C4-2B (cell line): ENCODE results near the gene TMTC1.

ENCODE experiments used
- ZFX ChIP-seq: fragments of 450-650 bp; IDR thresholded peaks from 2 replicates; pipeline ENCODE4 v1.6.1; 2017
- TF ChIP-seq, protein P1 (sequence below): fragments of 450-650 bp; conservative IDR thresholded peaks from 2 replicates; pipeline ENCODE4 v1.5.1; 2017; ENCODE audit warnings: mild to moderate bottlenecking

- TF ChIP-seq, protein P1, sequence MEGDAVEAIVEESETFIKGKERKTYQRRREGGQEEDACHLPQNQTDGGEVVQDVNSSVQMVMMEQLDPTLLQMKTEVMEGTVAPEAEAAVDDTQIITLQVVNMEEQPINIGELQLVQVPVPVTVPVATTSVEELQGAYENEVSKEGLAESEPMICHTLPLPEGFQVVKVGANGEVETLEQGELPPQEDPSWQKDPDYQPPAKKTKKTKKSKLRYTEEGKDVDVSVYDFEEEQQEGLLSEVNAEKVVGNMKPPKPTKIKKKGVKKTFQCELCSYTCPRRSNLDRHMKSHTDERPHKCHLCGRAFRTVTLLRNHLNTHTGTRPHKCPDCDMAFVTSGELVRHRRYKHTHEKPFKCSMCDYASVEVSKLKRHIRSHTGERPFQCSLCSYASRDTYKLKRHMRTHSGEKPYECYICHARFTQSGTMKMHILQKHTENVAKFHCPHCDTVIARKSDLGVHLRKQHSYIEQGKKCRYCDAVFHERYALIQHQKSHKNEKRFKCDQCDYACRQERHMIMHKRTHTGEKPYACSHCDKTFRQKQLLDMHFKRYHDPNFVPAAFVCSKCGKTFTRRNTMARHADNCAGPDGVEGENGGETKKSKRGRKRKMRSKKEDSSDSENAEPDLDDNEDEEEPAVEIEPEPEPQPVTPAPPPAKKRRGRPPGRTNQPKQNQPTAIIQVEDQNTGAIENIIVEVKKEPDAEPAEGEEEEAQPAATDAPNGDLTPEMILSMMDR = no peak
- TF ChIP-seq ZFX = no peak
These were observed 111.2 kb downstream of the TMTC1 start for GRCh38 chr12:29672580-29672979.
